ENCODE results near the gene MYRIP.

The MYRIP gene

DNA sequence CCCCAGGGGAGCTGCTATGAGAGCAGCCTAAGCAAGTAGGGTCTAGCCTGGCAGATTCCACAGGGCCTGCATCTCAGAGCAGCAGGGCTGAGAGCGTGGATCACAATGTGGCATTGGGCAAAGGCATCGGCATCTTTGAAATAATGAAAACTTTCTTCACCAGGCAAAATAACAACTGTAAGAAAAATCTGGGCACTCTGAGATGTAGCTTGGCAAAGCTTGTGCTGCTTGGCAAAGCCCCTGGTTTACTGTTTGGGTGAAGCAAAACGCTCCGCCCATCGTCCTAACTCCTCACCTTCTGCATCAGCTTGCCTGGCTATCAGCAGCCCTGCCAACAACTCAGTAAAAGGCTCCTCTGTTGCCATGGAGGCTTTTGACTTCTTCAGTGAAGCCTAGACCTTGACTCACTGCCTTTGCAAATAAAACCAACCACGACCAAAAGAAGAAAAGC is 287.3 kb downstream of the MYRIP start:
- no peak overlapping the region for H3K4me3 ChIP-seq (ENCODE audit: insufficient read depth, low read length, poor library complexity, severe bottlenecking)
- H3K36me3 ChIP-seq (ENCODE audit: low read length) = no peaks in the 10 kb centered on the region
- no peaks in the 10 kb centered on the region for H3K9me3 ChIP-seq (ENCODE audit: insufficient read depth, low read length)
- no peaks in the 10 kb centered on the region for H3F3A ChIP-seq (ENCODE audit: insufficient read depth)
- H3K9ac ChIP-seq (ENCODE audit: low read length) = no peak overlapping the region
- H3K9me2 ChIP-seq (replicated peaks; ENCODE audit: insufficient read depth, low read length) = no peaks in the 10 kb centered on the region
- TF ChIP-seq EZH2phosphoT487 (conservative IDR thresholded peaks at IDR 0.05; ENCODE audit: low read length) (no peak), CTCF (IDR thresholded peaks at IDR 0.05; ENCODE audit: insufficient read depth, low read length, poor library complexity, severe bottlenecking) (no peak)
- H3K27me3 ChIP-seq (ENCODE audit: low read length) = no peaks in the 10 kb centered on the region
- no peaks in the 10 kb centered on the region for H3K79me2 ChIP-seq (ENCODE audit: insufficient read depth, low read length)
- H3K27ac ChIP-seq (ENCODE audit: low read depth, low read length) = no peak overlapping the region
- no peak overlapping the region for H2AFZ ChIP-seq (ENCODE audit: low read depth, low read length, severe bottlenecking)
- H3K4me2 ChIP-seq (ENCODE audit: low read depth, low read length, poor library complexity, severe bottlenecking) = no peak overlapping the region
- H4K20me1 ChIP-seq (ENCODE audit: low read depth, low read length) = no peaks in the 10 kb centered on the region

DNA sequence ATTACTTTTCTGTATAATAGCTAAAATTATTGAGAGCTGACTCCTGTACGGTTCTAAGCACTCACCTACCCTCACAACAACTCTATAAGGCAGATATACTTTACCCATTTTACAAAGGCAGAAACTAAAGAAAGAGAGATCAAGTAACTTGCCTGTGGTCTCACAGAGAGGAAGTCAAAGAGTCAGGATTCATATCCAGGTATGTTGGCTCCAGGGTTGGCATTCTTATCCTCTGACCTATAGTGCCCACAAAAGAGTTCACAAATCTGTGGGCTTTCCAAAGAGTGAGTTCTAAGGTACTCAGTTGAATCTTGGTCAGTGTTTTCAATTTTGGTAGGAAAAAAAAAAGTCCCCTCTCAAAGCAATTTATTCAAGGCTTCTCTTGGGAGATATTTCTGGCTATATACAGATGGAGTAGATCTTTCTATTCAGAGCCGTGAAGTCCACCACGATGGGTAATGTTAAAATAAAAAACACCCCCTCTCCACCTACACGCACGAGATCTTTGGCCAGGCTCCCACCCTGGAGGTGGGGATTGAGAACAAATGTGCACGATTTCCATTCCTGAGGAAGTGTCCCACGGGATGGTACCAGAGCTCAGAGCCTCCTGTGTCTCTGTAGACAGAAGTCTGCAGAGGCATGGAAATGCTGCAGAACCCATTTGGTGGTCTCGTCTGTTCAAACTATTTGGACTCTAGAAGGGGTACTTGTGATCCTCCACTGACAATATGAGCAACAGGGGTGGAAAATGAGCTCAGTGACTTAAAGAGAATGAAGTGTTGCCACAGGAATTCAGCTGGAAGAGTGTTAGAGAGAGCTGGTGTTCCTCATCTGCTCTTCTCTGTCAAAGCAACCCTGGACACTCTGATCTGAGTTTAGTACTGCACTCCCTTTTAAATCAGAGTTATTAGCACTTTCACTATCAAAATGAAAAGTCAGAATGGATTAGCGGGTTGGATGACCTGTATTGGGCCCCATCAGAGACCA is 288.0 kb downstream of the MYRIP start:
- H2AFZ ChIP-seq (ENCODE audit: low read depth, low read length, severe bottlenecking) = no peak overlapping the region
- H3K79me2 ChIP-seq (ENCODE audit: insufficient read depth, low read length) = no peaks in the 10 kb centered on the region
- TF ChIP-seq EZH2phosphoT487 (conservative IDR thresholded peaks at IDR 0.05; ENCODE audit: low read length) (no peak), CTCF (IDR thresholded peaks at IDR 0.05; ENCODE audit: insufficient read depth, low read length, poor library complexity, severe bottlenecking) (no peak)
- no peak overlapping the region for H3K4me3 ChIP-seq (ENCODE audit: insufficient read depth, low read length, poor library complexity, severe bottlenecking)
- H3F3A ChIP-seq (ENCODE audit: insufficient read depth) = no peaks in the 10 kb centered on the region
- no peaks in the 10 kb centered on the region for H3K27me3 ChIP-seq (ENCODE audit: low read length)
- no peak overlapping the region for H3K4me2 ChIP-seq (ENCODE audit: low read depth, low read length, poor library complexity, severe bottlenecking)
- H3K36me3 ChIP-seq (ENCODE audit: low read length) = no peaks in the 10 kb centered on the region
- H3K9ac ChIP-seq (ENCODE audit: low read length) = no peak overlapping the region
- H4K20me1 ChIP-seq (ENCODE audit: low read depth, low read length) = no peaks in the 10 kb centered on the region
- H3K9me2 ChIP-seq (replicated peaks; ENCODE audit: insufficient read depth, low read length) = no peaks in the 10 kb centered on the region
- no peaks in the 10 kb centered on the region for H3K9me3 ChIP-seq (ENCODE audit: insufficient read depth, low read length)
- H3K27ac ChIP-seq (ENCODE audit: low read depth, low read length) = no peak overlapping the region

DNA sequence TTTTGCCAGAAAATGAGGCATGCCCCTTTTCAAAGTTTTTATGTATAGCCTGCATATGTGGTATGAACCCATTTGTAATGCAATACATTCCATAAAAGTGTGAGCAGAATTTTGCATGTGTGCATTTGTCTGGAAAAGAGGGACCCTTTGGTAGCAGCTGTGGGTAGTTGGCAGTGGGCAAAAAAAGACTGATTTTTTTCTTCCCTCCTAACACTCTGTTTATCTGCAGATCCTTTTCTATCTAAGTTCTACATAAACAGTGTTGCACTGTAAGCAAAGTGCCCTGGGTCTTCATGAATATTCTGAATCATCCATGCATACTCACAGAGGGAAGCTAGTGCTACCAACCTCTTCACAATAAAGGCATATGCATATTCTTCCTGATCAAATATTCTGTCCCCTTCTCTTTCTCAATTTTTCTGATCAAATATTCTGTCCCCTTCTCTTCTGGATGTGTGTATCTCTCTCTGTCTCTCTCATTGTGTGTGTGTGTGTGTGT is 288.9 kb downstream of the MYRIP start:
- Histone ChIP-seq H3K4me2 (ENCODE audit: low read depth, low read length, poor library complexity, severe bottlenecking) (no peak overlapping the region), H3K27me3 (ENCODE audit: low read length) (no peaks in the 10 kb centered on the region), H2AFZ (ENCODE audit: low read depth, low read length, severe bottlenecking) (no peak overlapping the region), H4K20me1 (ENCODE audit: low read depth, low read length) (no peaks in the 10 kb centered on the region), H3K79me2 (ENCODE audit: insufficient read depth, low read length) (no peaks in the 10 kb centered on the region), H3F3A (ENCODE audit: insufficient read depth) (no peaks in the 10 kb centered on the region), H3K9me3 (ENCODE audit: insufficient read depth, low read length) (no peaks in the 10 kb centered on the region), H3K4me3 (ENCODE audit: insufficient read depth, low read length, poor library complexity, severe bottlenecking) (no peak overlapping the region), H3K36me3 (ENCODE audit: low read length) (no peaks in the 10 kb centered on the region), H3K9me2 (replicated peaks; ENCODE audit: insufficient read depth, low read length) (no peaks in the 10 kb centered on the region), H3K27ac (ENCODE audit: low read depth, low read length) (no peak overlapping the region), H3K9ac (ENCODE audit: low read length) (no peak overlapping the region)
- TF ChIP-seq EZH2phosphoT487 (conservative IDR thresholded peaks at IDR 0.05; ENCODE audit: low read length) (no peak), CTCF (IDR thresholded peaks at IDR 0.05; ENCODE audit: insufficient read depth, low read length, poor library complexity, severe bottlenecking) (no peak)

Measured in SU-DHL-6 (cell line).